SJCRH30 (cell line): ENCODE measurements around the gene ARL8A. TPM values are rescaled to one million over a fixed set of nuclear protein-coding genes. Genes with fewer than 3 reads are reported as not detected.
A peak's percentile ranks its signal among the peaks of the same experiment; 100 is the strongest.
"Not testable (repeated sequence)": the region's sequence is repeated elsewhere in the genome, so short reads cannot be mapped to it uniquely, and the experiment has no call there.

ENCODE experiments used
- DNase-seq, 2 experiments: peaks; one replicate each; pipeline ENCODE4 v3.0.0-alpha.2; 2015 to 2020
- H3K27ac ChIP-seq: fragments of 250-450 bp; sonication (Bioruptor Pico); 2 replicates; pipeline ENCODE4 v1.5.1; 2020; ENCODE audit warnings: mild to moderate bottlenecking, moderate library complexity
- H3K27me3 ChIP-seq: fragments of 250-450 bp; sonication (Bioruptor Pico); 2 replicates; pipeline ENCODE4 v1.5.1; 2020; ENCODE audit warnings: mild to moderate bottlenecking, moderate library complexity
- H3K36me3 ChIP-seq: fragments of 250-450 bp; sonication (Bioruptor Pico); 2 replicates; pipeline ENCODE4 v1.5.1; 2020; ENCODE audit warnings: mild to moderate bottlenecking, moderate library complexity
- H3K4me1 ChIP-seq: fragments of 250-450 bp; sonication (Bioruptor Pico); 2 replicates; pipeline ENCODE4 v1.5.1; 2020; ENCODE audit warnings: mild to moderate bottlenecking, moderate library complexity
- H3K4me3 ChIP-seq: fragments of 250-450 bp; sonication (Bioruptor Pico); 2 replicates; pipeline ENCODE4 v1.5.1; 2020; ENCODE audit warnings: mild to moderate bottlenecking, moderate library complexity
- H3K9me3 ChIP-seq: fragments of 250-450 bp; sonication (Bioruptor Pico); replicated peaks from 2 replicates; pipeline ENCODE4 v1.5.1; 2020; ENCODE audit warnings: mild to moderate bottlenecking, moderate library complexity
- total RNA-seq: library from RNA; depleted of rRNA; stranded (reverse); fragments of >200 nt; shearing (Covaris generic); gene quantifications from 2 replicates; pipeline ENCODE4 v1.2.3, GENCODE V29; 2014; rRNA removed

The ARL8A gene
- 17.1 and 18.1 TPM in 2 replicates for total RNA-seq

DNA sequence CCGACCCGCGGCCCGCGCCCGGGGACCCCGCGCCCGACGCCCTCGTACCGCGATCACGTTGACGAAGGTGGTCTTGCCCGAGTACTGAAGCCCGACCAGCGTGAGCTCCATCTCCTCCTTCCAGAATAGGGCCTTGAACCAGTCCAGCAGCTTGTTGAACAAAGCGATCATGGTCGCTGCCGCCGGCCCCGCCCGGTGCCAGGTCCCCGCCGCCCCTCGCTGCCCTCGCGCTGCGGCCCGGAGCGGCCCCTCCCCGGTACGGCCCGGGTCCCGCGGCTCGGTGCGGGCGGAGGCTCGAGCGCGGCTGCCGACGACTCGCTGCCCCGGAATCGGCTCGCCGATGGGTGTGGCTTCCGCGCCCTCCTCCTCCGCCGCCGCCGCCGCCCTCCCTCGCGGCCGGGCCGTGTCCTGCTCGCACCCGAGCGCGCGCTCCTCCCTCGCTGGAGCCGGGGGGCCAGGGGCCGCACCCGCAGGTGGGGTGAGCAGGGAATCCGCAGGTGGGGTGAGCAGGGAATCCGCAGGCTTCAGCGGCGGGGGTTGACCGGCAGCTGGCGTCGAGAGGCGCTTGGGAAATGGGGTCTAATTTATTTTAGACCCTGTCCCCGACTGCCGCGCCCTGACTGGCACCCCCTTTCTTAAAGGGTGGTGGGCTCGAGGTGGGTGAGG is at the start of gene ARL8A:
Gene ARL8A, minus strand, starts transcription at position 336 of the 666 bp plus-strand sequence. Its CDS starts 165 bp downstream, at position 171.
- H3K36me3 ChIP-seq = no peaks in the 10 kb centered on the region
- H3K9me3 ChIP-seq = no peaks in the 10 kb centered on the region
- H3K4me3 ChIP-seq = peak within 1 kb of the TSS; percentile 91
- H3K27me3 ChIP-seq = peaks cover 17% of the 10 kb centered on the region
- H3K27ac ChIP-seq = 0 out of 2 replicates have a peak within 1 kb of the TSS, but pooled peaks have one; percentile 21
- DNase-seq = peak; percentile 57 to 60
- peaks cover 2% of the 10 kb centered on the region; the same call in 1 of the 2 replicates for H3K4me1 ChIP-seq

DNA sequence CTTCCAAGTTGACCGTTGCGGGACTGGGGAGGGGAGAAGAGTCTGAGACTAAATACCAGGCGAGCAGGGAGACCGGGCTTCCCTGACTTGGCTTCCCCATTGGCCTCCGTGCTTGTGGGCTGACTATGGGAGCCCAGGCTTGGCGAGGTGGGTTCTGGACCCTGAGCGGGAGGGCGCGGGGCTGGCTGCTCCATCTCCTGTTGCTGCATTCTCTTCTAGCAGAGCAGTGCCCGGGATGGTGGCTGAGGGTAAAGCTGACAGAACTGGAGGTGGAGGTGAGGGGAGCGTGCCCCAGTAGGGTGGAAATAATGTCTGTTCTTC is 49.8 kb upstream of the ARL8A start:
- Histone ChIP-seq H3K27me3 (peaks cover 7% of the 10 kb centered on the region), H3K4me1 (no peaks in the 10 kb centered on the region), H3K27ac (no peak overlapping the region), H3K9me3 (no peaks in the 10 kb centered on the region), H3K4me3 (no peak overlapping the region), H3K36me3 (no peaks in the 10 kb centered on the region)
- DNase-seq = no peak

DNA sequence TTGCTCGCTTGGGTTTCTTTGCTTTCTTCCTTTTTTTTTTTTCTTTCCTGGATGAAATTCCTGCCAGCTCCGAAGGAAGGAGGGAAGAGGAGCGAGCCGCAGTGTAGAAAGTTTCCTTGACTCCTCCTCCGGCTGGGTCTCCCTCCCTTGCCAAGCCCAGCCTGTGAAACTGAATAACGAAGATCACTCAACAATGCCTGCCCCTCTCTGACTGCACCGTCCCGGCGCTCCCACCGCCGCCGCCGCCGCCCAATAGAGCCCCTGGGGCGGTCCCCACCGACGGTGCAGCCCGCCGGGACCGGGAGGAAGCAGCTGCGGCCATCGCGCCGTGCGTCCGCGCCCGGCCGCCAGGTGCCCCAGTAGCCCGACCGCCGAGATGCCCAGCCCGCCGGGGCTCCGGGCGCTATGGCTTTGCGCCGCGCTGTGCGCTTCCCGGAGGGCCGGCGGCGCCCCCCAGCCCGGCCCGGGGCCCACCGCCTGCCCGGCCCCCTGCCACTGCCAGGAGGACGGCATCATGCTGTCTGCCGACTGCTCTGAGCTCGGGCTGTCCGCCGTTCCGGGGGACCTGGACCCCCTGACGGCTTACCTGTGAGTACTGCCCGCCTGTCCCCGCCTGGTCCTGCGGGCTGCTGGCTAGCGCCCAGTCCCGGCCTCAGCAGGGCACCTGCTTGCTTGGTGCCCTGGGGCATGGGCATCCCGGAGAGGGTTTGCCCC is 49.2 kb upstream of the ARL8A start, which contains the start of gene LGR6:
Gene LGR6, plus strand, starts transcription at position 186 of the 714 bp plus-strand sequence. Its CDS starts 191 bp downstream, at position 377.
- Histone ChIP-seq H3K4me3 (no peak within 1 kb of the TSS), H3K4me1 (no peaks in the 10 kb centered on the region), H3K36me3 (no peaks in the 10 kb centered on the region), H3K27ac (no peak within 1 kb of the TSS), H3K27me3 (peaks cover 4% of the 10 kb centered on the region), H3K9me3 (no peaks in the 10 kb centered on the region)
- no peak for DNase-seq

DNA sequence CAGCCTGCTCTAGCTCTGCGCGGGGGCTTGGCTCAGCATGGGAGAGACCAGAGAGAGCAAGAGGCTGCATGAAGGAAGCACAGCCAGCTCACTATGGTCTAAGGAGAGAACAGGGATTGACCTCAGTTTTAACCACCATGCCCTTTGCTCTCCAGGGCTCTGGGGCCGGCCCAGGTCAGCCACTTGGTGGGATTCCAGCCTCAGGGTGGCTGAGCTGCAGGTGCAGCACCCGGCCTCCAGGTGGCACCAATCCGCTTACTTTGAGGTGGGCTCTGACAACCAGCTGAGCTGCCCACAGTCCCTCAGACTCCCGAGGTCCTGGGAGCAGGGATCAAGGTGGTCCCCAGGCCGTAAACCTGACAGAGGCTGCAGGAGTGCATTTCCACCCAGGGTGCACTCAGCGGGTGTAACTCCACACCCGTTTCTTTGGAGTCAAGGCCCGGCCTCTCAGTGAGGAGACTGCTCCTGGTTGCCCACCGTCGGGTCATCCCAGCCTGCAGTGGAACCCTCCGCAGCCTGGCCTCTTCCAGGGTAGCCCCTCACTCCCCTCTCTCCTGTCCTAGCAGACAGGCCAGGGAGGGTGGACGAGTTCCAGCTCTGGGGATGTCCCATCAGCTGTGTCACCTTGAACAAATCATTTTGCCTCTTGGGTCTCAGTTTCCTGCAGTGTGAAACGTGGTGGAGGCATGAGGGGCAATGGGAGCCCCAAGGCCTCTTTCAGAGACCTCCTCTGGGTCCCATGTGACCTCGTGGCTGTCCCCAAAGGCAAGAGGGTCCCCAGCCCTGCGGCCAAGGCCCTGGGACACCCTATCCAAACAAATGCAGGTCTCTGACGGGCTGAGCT is 48.5 kb upstream of the ARL8A start:
- peak; percentile 67 to 78 for DNase-seq
- Histone ChIP-seq H3K27me3 (peaks cover 4% of the 10 kb centered on the region), H3K36me3 (no peaks in the 10 kb centered on the region), H3K9me3 (no peaks in the 10 kb centered on the region), H3K4me1 (no peaks in the 10 kb centered on the region), H3K27ac (no peak overlapping the region), H3K4me3 (no peak overlapping the region)

DNA sequence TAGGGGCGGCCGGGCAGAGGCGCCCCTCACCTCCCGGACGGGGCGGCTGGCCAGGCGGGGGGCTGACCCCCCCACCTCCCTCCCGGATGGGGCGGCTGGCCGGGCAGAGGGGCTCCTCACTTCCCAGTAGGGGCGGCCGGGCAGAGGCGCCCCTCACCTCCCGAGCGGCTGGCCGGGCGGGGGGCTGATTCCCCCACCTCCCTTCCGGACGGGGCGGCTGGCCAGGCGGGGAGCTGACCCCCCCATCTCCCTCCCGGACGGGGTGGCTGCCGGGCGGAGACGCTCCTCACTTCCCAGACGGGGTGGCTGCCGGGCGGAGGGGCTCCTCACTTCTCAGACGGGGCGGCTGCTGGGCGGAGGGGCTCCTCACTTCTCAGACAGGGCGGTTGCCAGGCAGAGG is 46.9 kb upstream of the ARL8A start:
- H3K27me3 ChIP-seq, DNase-seq, H3K27ac ChIP-seq, H3K9me3 ChIP-seq, H3K4me1 ChIP-seq, H3K36me3 ChIP-seq, H3K4me3 ChIP-seq: not testable (repeated sequence)

DNA sequence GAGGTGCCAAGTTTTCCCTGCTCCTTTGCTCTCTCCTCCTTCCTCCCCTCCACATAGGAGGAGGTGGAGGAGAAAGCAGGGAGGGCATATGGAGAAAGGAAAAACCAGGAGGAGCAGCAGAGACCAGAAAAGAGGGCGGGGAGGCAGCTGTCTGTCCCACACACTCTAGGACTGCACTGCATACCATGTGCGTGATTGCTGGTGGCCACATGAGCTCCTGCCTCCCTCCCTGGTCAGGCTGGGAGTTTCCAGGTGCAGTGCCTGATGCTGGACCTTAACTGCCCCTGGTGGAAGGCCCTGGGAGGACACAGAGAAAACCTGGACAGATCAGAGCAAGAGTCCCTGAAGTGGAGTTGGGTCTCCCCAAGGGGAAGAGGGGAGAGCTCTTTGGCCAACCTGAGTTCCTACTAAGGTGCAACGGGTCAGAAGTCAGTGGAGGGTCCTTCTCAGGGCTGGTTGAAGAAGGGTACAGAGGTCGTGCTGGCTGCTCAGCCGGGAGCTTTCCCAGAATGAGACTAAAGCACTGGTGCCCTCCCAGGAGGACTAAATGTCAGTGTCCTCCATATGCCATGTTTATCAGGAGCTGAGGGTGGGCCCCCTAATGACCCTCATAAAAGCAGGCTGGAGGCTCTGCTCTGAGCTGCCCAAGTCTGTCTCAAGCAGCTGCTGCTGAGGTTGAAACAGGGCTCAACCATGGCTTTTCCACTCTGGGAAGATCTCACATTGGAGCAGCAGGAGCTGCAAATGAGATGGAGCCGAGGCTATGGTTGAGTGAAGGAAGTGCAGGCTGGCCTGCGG is 45.6 kb upstream of the ARL8A start:
- Histone ChIP-seq H3K4me3 (no peak overlapping the region), H3K4me1 (no peaks in the 10 kb centered on the region), H3K36me3 (no peaks in the 10 kb centered on the region), H3K27ac (no peak overlapping the region), H3K27me3 (peaks cover 4% of the 10 kb centered on the region), H3K9me3 (no peaks in the 10 kb centered on the region)
- DNase-seq = no peak

DNA sequence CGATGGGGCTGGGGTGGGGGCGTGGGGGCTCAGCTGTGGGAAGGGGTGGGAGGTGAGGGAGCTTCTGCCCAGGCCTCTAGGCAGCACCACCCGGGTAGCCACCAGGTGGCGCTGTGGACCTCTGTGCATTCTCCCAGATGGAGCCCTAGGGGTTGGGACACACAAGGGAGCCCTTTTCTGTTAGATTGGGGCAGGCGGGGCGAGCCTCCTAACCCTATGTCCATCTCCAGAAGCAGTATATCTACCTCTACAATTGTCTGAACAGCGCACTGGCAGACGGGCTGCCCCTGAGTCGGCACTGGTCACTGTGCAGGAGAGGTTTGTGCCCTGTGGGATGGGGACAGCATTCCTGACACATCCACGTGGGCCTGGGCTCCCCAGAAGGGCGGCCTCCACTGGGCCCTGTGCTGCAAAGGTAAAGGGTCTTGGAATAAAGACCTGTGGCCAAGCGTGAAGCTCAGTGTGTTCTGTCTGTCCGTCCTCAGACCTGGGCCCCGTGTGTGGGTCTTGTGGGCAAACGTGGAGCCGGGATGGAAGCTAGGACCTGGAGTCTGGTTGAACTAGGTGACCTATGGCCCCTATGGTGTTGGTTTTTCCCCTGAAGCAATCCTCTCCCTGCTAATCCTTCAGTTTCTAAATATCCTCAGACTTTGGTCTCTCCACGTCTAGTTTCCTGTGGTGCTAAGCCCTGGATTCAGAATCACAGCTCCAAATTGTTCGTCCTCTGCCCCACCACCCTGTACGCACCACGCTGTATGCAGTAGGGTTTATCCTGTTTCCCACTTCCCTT is 44.7 kb upstream of the ARL8A start:
- Histone ChIP-seq H3K36me3 (no peaks in the 10 kb centered on the region), H3K27ac (no peak overlapping the region), H3K4me1 (no peaks in the 10 kb centered on the region), H3K9me3 (no peaks in the 10 kb centered on the region), H3K27me3 (peaks cover 4% of the 10 kb centered on the region), H3K4me3 (no peak overlapping the region)
- peak; percentile 74 to 85 for DNase-seq

DNA sequence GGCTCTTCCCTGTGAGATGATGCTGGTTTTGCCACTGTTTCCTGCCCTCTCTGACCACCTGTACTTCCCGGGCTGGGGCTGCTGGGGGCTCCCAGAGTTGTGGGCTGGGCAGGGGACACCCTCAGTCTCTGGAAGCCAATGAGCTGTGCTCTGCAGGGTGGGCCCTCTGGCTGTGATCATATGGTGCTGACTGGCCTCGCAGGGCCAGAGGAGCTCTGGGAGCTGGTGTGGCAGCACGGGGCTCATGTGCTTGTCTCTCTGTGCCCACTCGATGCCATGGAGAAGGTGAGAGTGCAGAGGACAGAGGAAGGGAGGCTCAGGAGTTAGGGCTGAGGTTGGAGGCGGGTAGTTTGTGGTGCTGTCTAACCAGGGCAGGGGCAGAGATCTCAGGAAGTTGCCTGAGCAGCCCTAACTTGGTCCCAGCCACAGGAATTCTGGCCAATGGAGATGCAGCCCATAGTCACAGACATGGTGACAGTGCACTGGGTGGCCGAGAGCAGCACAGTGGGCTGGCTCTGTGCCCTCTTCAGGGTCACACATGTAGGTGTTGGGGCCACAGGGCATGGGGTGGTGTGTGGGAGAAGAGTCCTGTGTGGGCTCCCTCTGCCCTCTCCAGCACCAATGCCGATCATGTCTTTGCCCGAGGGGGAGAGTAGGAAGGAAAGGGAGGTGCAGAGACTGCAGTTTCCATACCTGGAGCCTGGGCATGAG is 43.3 kb upstream of the ARL8A start:
- Histone ChIP-seq H3K27me3 (0 out of 2 replicates have a peak, but pooled peaks cover 1% of the 10 kb centered on the region), H3K27ac (no peak overlapping the region), H3K4me3 (no peak overlapping the region), H3K36me3 (no peaks in the 10 kb centered on the region), H3K4me1 (no peaks in the 10 kb centered on the region), H3K9me3 (no peaks in the 10 kb centered on the region)
- DNase-seq = no peak

DNA sequence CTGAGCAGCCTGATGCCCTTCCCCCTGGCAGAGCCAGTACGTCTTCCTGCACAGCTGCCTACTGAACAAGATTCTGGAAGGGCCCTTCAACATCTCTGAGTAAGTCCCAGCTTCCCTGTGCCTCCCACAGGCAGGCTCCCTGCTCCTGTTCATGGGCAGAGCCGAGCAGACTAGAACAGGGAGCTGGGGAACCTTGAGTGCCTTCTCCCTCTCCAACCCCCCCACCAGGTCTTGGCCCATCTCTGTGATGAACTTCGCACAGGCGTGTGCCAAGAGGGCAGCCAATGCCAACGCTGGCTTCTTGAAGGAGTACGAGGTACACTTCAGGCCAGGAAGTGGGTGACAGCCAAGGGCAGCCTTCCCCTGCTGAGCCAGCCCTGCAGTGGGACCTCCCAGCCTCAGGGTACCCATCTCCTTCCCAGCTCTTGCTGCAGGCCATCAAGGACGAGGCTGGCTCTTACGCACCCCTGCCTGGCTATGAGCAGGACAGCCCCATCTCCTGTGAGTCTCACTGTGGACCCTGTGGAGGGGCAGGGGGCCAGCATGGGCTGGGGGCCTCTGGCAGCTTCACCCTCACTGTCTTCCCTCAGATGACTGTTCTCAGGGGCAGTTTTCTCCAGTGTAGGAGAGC is 42.6 kb upstream of the ARL8A start:
- H3K36me3 ChIP-seq = no peaks in the 10 kb centered on the region
- H3K4me3 ChIP-seq = no peak overlapping the region
- H3K27me3 ChIP-seq = peaks cover 7% of the 10 kb centered on the region; the same call in 1 of the 2 replicates
- H3K27ac ChIP-seq = no peak overlapping the region
- DNase-seq = no peak
- H3K9me3 ChIP-seq = no peaks in the 10 kb centered on the region
- no peaks in the 10 kb centered on the region for H3K4me1 ChIP-seq

DNA sequence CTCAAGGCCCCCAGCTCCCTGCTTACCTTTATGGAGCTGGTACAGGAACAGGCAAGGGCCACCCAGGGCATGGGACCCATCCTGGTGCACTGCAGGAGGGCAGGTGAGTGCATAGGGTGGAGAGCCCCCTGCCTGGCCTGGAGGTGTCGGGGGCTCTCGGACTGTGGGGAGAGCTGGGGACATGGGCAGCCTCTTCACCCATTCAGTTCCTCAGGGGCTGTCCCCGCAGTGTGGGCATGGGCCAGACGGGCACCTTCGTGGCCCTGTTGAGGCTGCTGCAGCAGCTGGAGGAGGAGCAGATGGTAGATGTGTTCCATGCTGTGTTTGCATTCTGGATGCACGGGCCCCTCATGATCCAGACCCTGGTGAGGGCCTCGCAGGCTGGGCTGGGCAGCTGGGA is 41.8 kb upstream of the ARL8A start:
- H3K27me3 ChIP-seq = peaks cover 10% of the 10 kb centered on the region; the same call in 1 of the 2 replicates
- no peaks in the 10 kb centered on the region for H3K4me1 ChIP-seq
- no peak for DNase-seq
- H3K27ac ChIP-seq = no peak overlapping the region
- H3K9me3 ChIP-seq = no peaks in the 10 kb centered on the region
- H3K36me3 ChIP-seq = no peaks in the 10 kb centered on the region
- H3K4me3 ChIP-seq = no peak overlapping the region

DNA sequence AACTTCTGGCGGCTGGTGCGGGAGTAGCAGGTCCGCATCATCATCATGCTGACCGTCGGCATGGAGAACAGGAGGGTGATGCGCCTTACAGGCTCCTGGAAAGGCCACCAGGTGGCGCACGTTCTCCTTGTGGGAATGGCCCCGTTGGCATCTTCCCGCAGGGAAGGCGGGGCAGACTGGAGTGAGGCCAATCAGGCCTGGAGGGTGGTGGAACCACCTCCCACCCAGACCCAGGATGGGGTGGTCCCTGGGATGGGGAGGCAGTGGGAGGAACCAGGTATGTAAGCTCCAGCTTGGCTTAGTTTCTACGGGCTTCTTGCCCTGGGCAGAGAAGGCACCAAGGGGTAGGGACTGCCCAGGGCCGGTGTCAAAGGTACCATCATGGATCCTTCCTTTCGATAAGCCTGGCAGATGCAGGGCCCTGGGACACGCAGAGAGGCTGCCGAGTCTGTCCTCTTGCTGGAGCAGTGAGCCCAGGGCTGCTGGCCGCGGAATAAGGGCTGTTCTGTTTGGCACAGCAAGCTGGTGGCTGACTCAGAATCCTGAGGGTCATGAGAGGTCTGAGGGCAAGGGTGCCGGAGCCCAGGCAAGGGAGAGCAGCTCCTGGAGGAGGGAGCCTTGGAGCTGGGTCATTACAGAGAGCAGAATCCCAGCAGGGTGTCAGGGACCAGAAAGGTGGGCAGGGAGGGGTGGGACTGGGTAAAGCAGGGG is 40.4 kb upstream of the ARL8A start:
- H3K9me3 ChIP-seq = no peaks in the 10 kb centered on the region
- H3K27me3 ChIP-seq = peaks cover 22% of the 10 kb centered on the region; the same call in 1 of the 2 replicates
- H3K4me1 ChIP-seq = no peaks in the 10 kb centered on the region
- H3K4me3 ChIP-seq = no peak overlapping the region
- H3K36me3 ChIP-seq = no peaks in the 10 kb centered on the region
- DNase-seq = peak; percentile 91 to 95
- H3K27ac ChIP-seq = no peak overlapping the region
